H1 (cell line): ENCODE results near the gene TBC1D22A. TPM values are rescaled to one million over a fixed set of nuclear protein-coding genes. Genes with fewer than 3 reads are reported as not detected.

ENCODE experiments used
- polyA plus RNA-seq, 7 experiments: library from polyadenylated mRNA; depleted of rRNA in 3 of 7; stranded (reverse) in 5 of 7; unstranded in 2 of 7; fragments of >200 nt in 5 of 7; fragments of 200-250 nt in 2 of 7; gene quantifications; 1 replicate in 5 of 7; 2 replicates in 1 of 7; 4 replicates in 1 of 7; pipeline versions ENCODE4 v1.2.1 to v1.2.3, GENCODE V29; 2011 to 2013; ENCODE audit warnings: missing spikeins in 2 of 7, mixed read lengths in 2 of 7
- total RNA-seq: library from RNA; stranded (reverse); fragmentation: NEBNext Ultra II Directional; extraction: Animal tissue kit (Norgen Biotek cat#: 25700); gene quantifications from 2 replicates; pipeline ENCODE4 v1.2.1, GENCODE V29; 2021
- TF ChIP-seq, protein P1 (sequence below): fragments of 300-600 bp; sonication (generic); IDR thresholded peaks from 2 replicates; pipeline ENCODE4 v1.7.1; 2012; ENCODE audit warnings: low read length, moderate library complexity, mild to moderate bottlenecking, inconsistent platforms; ENCODE audit not compliant: insufficient replicate concordance

Gene TBC1D22A
- total and polyA plus RNA-seq, 2 of the 8 experiments (the other 6 are each of a cell fraction or from before 2014, with no cell fraction given): 11.9 to 18.4 TPM

- TF ChIP-seq, protein P1, sequence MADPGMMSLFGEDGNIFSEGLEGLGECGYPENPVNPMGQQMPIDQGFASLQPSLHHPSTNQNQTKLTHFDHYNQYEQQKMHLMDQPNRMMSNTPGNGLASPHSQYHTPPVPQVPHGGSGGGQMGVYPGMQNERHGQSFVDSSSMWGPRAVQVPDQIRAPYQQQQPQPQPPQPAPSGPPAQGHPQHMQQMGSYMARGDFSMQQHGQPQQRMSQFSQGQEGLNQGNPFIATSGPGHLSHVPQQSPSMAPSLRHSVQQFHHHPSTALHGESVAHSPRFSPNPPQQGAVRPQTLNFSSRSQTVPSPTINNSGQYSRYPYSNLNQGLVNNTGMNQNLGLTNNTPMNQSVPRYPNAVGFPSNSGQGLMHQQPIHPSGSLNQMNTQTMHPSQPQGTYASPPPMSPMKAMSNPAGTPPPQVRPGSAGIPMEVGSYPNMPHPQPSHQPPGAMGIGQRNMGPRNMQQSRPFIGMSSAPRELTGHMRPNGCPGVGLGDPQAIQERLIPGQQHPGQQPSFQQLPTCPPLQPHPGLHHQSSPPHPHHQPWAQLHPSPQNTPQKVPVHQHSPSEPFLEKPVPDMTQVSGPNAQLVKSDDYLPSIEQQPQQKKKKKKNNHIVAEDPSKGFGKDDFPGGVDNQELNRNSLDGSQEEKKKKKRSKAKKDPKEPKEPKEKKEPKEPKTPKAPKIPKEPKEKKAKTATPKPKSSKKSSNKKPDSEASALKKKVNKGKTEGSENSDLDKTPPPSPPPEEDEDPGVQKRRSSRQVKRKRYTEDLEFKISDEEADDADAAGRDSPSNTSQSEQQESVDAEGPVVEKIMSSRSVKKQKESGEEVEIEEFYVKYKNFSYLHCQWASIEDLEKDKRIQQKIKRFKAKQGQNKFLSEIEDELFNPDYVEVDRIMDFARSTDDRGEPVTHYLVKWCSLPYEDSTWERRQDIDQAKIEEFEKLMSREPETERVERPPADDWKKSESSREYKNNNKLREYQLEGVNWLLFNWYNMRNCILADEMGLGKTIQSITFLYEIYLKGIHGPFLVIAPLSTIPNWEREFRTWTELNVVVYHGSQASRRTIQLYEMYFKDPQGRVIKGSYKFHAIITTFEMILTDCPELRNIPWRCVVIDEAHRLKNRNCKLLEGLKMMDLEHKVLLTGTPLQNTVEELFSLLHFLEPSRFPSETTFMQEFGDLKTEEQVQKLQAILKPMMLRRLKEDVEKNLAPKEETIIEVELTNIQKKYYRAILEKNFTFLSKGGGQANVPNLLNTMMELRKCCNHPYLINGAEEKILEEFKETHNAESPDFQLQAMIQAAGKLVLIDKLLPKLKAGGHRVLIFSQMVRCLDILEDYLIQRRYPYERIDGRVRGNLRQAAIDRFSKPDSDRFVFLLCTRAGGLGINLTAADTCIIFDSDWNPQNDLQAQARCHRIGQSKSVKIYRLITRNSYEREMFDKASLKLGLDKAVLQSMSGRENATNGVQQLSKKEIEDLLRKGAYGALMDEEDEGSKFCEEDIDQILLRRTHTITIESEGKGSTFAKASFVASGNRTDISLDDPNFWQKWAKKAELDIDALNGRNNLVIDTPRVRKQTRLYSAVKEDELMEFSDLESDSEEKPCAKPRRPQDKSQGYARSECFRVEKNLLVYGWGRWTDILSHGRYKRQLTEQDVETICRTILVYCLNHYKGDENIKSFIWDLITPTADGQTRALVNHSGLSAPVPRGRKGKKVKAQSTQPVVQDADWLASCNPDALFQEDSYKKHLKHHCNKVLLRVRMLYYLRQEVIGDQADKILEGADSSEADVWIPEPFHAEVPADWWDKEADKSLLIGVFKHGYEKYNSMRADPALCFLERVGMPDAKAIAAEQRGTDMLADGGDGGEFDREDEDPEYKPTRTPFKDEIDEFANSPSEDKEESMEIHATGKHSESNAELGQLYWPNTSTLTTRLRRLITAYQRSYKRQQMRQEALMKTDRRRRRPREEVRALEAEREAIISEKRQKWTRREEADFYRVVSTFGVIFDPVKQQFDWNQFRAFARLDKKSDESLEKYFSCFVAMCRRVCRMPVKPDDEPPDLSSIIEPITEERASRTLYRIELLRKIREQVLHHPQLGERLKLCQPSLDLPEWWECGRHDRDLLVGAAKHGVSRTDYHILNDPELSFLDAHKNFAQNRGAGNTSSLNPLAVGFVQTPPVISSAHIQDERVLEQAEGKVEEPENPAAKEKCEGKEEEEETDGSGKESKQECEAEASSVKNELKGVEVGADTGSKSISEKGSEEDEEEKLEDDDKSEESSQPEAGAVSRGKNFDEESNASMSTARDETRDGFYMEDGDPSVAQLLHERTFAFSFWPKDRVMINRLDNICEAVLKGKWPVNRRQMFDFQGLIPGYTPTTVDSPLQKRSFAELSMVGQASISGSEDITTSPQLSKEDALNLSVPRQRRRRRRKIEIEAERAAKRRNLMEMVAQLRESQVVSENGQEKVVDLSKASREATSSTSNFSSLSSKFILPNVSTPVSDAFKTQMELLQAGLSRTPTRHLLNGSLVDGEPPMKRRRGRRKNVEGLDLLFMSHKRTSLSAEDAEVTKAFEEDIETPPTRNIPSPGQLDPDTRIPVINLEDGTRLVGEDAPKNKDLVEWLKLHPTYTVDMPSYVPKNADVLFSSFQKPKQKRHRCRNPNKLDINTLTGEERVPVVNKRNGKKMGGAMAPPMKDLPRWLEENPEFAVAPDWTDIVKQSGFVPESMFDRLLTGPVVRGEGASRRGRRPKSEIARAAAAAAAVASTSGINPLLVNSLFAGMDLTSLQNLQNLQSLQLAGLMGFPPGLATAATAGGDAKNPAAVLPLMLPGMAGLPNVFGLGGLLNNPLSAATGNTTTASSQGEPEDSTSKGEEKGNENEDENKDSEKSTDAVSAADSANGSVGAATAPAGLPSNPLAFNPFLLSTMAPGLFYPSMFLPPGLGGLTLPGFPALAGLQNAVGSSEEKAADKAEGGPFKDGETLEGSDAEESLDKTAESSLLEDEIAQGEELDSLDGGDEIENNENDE: no peak
These were observed 16.6 kb downstream of the TBC1D22A start (continued) for GRCh38 chr22:46779023-46779422.
